HepG2 (cell line): ENCODE data around the gene PAK6. TPM values are rescaled to one million over a fixed set of nuclear protein-coding genes. Genes with fewer than 3 reads are reported as not detected.

Experiments used
- ZFP62 ChIP-seq: sonication (generic); formaldehyde crosslinking; IDR thresholded peaks from 2 replicates; pipeline ENCODE4 v1.4.0; 2020; ENCODE audit warnings: missing genetic modification reagents
- ZNF646 ChIP-seq: sonication (generic); formaldehyde crosslinking; IDR thresholded peaks from 2 replicates; pipeline ENCODE4 v1.9.0; 2021; ENCODE audit warnings: mild to moderate bottlenecking, missing genetic modification reagents
- polyA plus RNA-seq, 8 experiments: library from polyadenylated mRNA; depleted of rRNA in 3 of 8; stranded (reverse) in 7 of 8; unstranded in 1 of 8; fragments of >200 nt; fragmentation: Illumina TruSeq in 4 of 8; extraction: Trizol in 4 of 8; gene quantifications; 2 replicates each; pipeline versions ENCODE4 v1.2.1 to v1.2.3, GENCODE V29; 2011 to 2016; ENCODE audit warnings: low read depth in 4 of 8, missing spikeins in 1 of 8, mixed read lengths in 1 of 8; ENCODE audit not compliant: insufficient read depth in 1 of 8
- total RNA-seq, 5 experiments: library from RNA; depleted of rRNA; stranded (reverse); fragments of >200 nt; fragmentation: Illumina TruSeq; extraction: Trizol; gene quantifications; 2 replicates each; pipeline ENCODE4 v1.2.3, GENCODE V29; 2016; ENCODE audit warnings: low read depth in 1 of 5
- TF ChIP-seq, protein P1 (sequence below): sonication (generic); formaldehyde crosslinking; IDR thresholded peaks from 2 replicates; pipeline ENCODE4 v1.9.0; 2021; ENCODE audit warnings: missing genetic modification reagents, borderline replicate concordance

Gene PAK6
- total and polyA plus RNA-seq, 2 of the 13 experiments (the other 11 are each of a cell fraction or from before 2014, with no cell fraction given), result 0.07 TPM; not detected in 1

DNA sequence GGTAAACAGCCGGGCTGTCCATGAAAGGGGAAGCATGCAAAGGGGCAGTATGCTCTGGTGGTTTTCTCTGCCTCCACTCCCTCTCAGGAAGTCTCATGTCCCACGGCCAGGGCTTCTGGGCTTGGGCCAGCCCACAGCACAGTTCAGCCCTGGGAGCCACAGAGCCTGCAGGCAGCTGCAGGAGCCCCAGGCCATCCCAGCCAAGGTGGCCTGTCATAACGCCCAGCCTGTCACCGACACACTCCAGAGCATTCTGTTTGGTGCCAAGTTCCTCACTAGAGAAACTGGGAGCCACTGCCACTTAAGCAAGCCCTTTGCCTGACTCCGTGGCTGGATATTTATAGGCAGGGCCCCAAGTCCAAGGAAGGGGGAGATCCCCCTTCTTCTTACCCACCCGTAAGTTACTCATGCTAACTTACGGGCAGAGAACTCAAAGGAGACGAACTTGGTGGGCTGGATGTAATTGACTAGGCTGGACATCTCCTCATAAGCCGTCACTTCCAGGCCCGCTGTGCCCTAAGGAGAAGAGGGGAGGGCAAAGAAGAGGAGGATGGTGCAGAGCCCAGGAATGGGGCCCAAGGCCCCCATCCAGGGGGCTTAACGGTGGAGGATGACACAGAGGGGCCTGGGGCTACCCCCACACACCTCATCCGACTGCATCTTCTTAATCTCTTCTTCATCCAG lies 57.2 kb downstream of the PAK6 start (continued):
- TF ChIP-seq, protein P1, sequence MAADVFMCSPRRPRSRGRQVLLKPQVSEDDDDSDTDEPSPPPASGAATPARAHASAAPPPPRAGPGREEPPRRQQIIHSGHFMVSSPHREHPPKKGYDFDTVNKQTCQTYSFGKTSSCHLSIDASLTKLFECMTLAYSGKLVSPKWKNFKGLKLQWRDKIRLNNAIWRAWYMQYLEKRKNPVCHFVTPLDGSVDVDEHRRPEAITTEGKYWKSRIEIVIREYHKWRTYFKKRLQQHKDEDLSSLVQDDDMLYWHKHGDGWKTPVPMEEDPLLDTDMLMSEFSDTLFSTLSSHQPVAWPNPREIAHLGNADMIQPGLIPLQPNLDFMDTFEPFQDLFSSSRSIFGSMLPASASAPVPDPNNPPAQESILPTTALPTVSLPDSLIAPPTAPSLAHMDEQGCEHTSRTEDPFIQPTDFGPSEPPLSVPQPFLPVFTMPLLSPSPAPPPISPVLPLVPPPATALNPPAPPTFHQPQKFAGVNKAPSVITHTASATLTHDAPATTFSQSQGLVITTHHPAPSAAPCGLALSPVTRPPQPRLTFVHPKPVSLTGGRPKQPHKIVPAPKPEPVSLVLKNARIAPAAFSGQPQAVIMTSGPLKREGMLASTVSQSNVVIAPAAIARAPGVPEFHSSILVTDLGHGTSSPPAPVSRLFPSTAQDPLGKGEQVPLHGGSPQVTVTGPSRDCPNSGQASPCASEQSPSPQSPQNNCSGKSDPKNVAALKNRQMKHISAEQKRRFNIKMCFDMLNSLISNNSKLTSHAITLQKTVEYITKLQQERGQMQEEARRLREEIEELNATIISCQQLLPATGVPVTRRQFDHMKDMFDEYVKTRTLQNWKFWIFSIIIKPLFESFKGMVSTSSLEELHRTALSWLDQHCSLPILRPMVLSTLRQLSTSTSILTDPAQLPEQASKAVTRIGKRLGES (CRISPR knock-in tag), result no peak
- no peak for TF ChIP-seq ZNF646
- no peak for TF ChIP-seq ZFP62
